Vagina (tissue), 2 donors: ENCODE data around the gene CLIP3.

ENCODE experiments used
- CTCF ChIP-seq, 3 experiments: fragments of 450-650 bp in 2 of 3; fragments of 200-600 bp in 1 of 3; sonication (generic) in 1 of 3; IDR thresholded peaks; one replicate each; pipeline ENCODE4 v1.5.1; 2017 to 2019; ENCODE audit warnings: antibody characterized with exemption in 3 of 3, mild to moderate bottlenecking in 2 of 3, moderate library complexity in 2 of 3
- POLR2A ChIP-seq, 2 donors: fragments of 450-650 bp; IDR thresholded peaks; one replicate each; pipeline ENCODE4 v1.6.1; 2017; ENCODE audit warnings: antibody characterized with exemption in 2 of 2, mild to moderate bottlenecking in 2 of 2, moderate library complexity in 2 of 2

- TF ChIP-seq CTCF (IDR thresholded peaks at IDR 0.05) (no peak), POLR2A (IDR thresholded peaks at IDR 0.05) (no peak)
These were observed 43.8 kb downstream of the CLIP3 start for GRCh38 chr19:35988824-35989223.
